ENCODE measurements around the gene SNRNP70.
"Not testable (repeated sequence)": the region's sequence is repeated elsewhere in the genome, so short reads cannot be mapped to it uniquely, and the experiment has no call there.

The SNRNP70 gene

GRCh38 chr19:49085020-49085867 lies at the start of gene SNRNP70:
SNRNP70 (plus strand) TSS chr19:49085451; CDS start chr19:49086415, 964 bp downstream.
- H3K36me3 ChIP-seq (ENCODE audit: control insufficient read depth, insufficient read depth, low read length), result no peaks in the 10 kb centered on the region
- no peaks in the 10 kb centered on the region for H3K9me3 ChIP-seq (ENCODE audit: control insufficient read depth, low read length)
- H3K79me2 ChIP-seq, result peaks cover 38% of the 10 kb centered on the region
- H3K9ac ChIP-seq, result peak within 1 kb of the TSS; percentile 49
- H3K4me2 ChIP-seq (ENCODE audit: low read length), result peak within 1 kb of the TSS; percentile 90
- TF ChIP-seq CTCF (IDR thresholded peaks at IDR 0.05), result no peak
- H3K4me3 ChIP-seq (ENCODE audit: low read depth, low read length), result peak within 1 kb of the TSS; percentile 81
- H3K27me3 ChIP-seq (ENCODE audit: control insufficient read depth, insufficient read depth, low read length), result no peaks in the 10 kb centered on the region
- peak within 1 kb of the TSS; percentile 100 for H2AFZ ChIP-seq
- peaks cover 11% of the 10 kb centered on the region for H3K4me1 ChIP-seq
- peak within 1 kb of the TSS; percentile 88 for H3K27ac ChIP-seq

- H3K4me1 ChIP-seq; H3K9ac ChIP-seq; H3K27me3 ChIP-seq (ENCODE audit: control insufficient read depth, insufficient read depth, low read length); H3K79me2 ChIP-seq; H3K9me3 ChIP-seq (ENCODE audit: control insufficient read depth, low read length); H3K4me3 ChIP-seq (ENCODE audit: low read depth, low read length); H2AFZ ChIP-seq; H3K27ac ChIP-seq; H3K36me3 ChIP-seq (ENCODE audit: control insufficient read depth, insufficient read depth, low read length); H3K4me2 ChIP-seq (ENCODE audit: low read length): not testable (repeated sequence)
These were observed 48.4 kb upstream of the SNRNP70 start, which contains the start of gene CGB1 for GRCh38 chr19:49036815-49037214. CGB1 (minus strand) TSS chr19:49036895; CDS start chr19:49036711, 184 bp downstream.

GRCh38 chr19:49038111-49038510 lies 47.1 kb upstream of the SNRNP70 start:
- not testable (repeated sequence) for H3K4me1 ChIP-seq; H3K9ac ChIP-seq; H3K27me3 ChIP-seq (ENCODE audit: control insufficient read depth, insufficient read depth, low read length); H3K4me2 ChIP-seq (ENCODE audit: low read length); H3K79me2 ChIP-seq; H2AFZ ChIP-seq; H3K27ac ChIP-seq; H3K9me3 ChIP-seq (ENCODE audit: control insufficient read depth, low read length); H3K4me3 ChIP-seq (ENCODE audit: low read depth, low read length); H3K36me3 ChIP-seq (ENCODE audit: control insufficient read depth, insufficient read depth, low read length)

- H3K79me2 ChIP-seq; H3K27ac ChIP-seq; H3K9ac ChIP-seq; H3K4me3 ChIP-seq (ENCODE audit: low read depth, low read length); H3K27me3 ChIP-seq (ENCODE audit: control insufficient read depth, insufficient read depth, low read length); H3K9me3 ChIP-seq (ENCODE audit: control insufficient read depth, low read length); H2AFZ ChIP-seq; H3K36me3 ChIP-seq (ENCODE audit: control insufficient read depth, insufficient read depth, low read length); H3K4me2 ChIP-seq (ENCODE audit: low read length); H3K4me1 ChIP-seq: not testable (repeated sequence)
These were observed 46.5 kb upstream of the SNRNP70 start for GRCh38 chr19:49038557-49039276.

- H3K27ac ChIP-seq; H2AFZ ChIP-seq; H3K9me3 ChIP-seq (ENCODE audit: control insufficient read depth, low read length); H3K79me2 ChIP-seq; H3K4me3 ChIP-seq (ENCODE audit: low read depth, low read length); H3K4me1 ChIP-seq; H3K9ac ChIP-seq; H3K4me2 ChIP-seq (ENCODE audit: low read length); H3K36me3 ChIP-seq (ENCODE audit: control insufficient read depth, insufficient read depth, low read length); H3K27me3 ChIP-seq (ENCODE audit: control insufficient read depth, insufficient read depth, low read length): not testable (repeated sequence)
These were observed 45.5 kb upstream of the SNRNP70 start for GRCh38 chr19:49039736-49040135.

GRCh38 chr19:49042177-49042576 lies 43.1 kb upstream of the SNRNP70 start:
- no peak overlapping the region for H2AFZ ChIP-seq
- no peak overlapping the region for H3K27ac ChIP-seq
- no peaks in the 10 kb centered on the region for H3K9me3 ChIP-seq (ENCODE audit: control insufficient read depth, low read length)
- H3K4me1 ChIP-seq, result no peaks in the 10 kb centered on the region
- no peak overlapping the region for H3K9ac ChIP-seq
- H3K36me3 ChIP-seq (ENCODE audit: control insufficient read depth, insufficient read depth, low read length), result no peaks in the 10 kb centered on the region
- H3K4me2 ChIP-seq (ENCODE audit: low read length), result no peak overlapping the region
- no peaks in the 10 kb centered on the region for H3K27me3 ChIP-seq (ENCODE audit: control insufficient read depth, insufficient read depth, low read length)
- H3K79me2 ChIP-seq, result no peaks in the 10 kb centered on the region
- no peak for TF ChIP-seq CTCF (IDR thresholded peaks at IDR 0.05)
- no peak overlapping the region for H3K4me3 ChIP-seq (ENCODE audit: low read depth, low read length)

- not testable (repeated sequence) for H3K27me3 ChIP-seq (ENCODE audit: control insufficient read depth, insufficient read depth, low read length); H3K4me3 ChIP-seq (ENCODE audit: low read depth, low read length); H2AFZ ChIP-seq; H3K36me3 ChIP-seq (ENCODE audit: control insufficient read depth, insufficient read depth, low read length); H3K4me2 ChIP-seq (ENCODE audit: low read length); H3K27ac ChIP-seq; H3K9ac ChIP-seq; H3K79me2 ChIP-seq; H3K9me3 ChIP-seq (ENCODE audit: control insufficient read depth, low read length); H3K4me1 ChIP-seq
These were observed 42.6 kb upstream of the SNRNP70 start for GRCh38 chr19:49042666-49043065.

GRCh38 chr19:49043548-49043947 lies 41.7 kb upstream of the SNRNP70 start, which contains the start of gene CGB5:
CGB5 (plus strand) TSS chr19:49043848; CDS start chr19:49044210, 362 bp downstream.
- H3K4me2 ChIP-seq (ENCODE audit: low read length); H3K9me3 ChIP-seq (ENCODE audit: control insufficient read depth, low read length); H3K4me3 ChIP-seq (ENCODE audit: low read depth, low read length); H3K79me2 ChIP-seq; H2AFZ ChIP-seq; H3K4me1 ChIP-seq; H3K36me3 ChIP-seq (ENCODE audit: control insufficient read depth, insufficient read depth, low read length); H3K27ac ChIP-seq; H3K27me3 ChIP-seq (ENCODE audit: control insufficient read depth, insufficient read depth, low read length); H3K9ac ChIP-seq: not testable (repeated sequence)

- H2AFZ ChIP-seq; H3K4me2 ChIP-seq (ENCODE audit: low read length); H3K36me3 ChIP-seq (ENCODE audit: control insufficient read depth, insufficient read depth, low read length); H3K79me2 ChIP-seq; H3K9ac ChIP-seq; H3K4me3 ChIP-seq (ENCODE audit: low read depth, low read length); H3K27ac ChIP-seq; H3K9me3 ChIP-seq (ENCODE audit: control insufficient read depth, low read length); H3K27me3 ChIP-seq (ENCODE audit: control insufficient read depth, insufficient read depth, low read length); H3K4me1 ChIP-seq: not testable (repeated sequence)
These were observed 36.2 kb upstream of the SNRNP70 start, which contains the start of gene CGB8 for GRCh38 chr19:49049011-49049410. CGB8 (minus strand) TSS chr19:49049111; CDS start chr19:49048739, 372 bp downstream.

All from parathyroid adenoma (tissue), 2 donors.